Measurements from ENCODE around the gene FER1L5.

Gene FER1L5

DNA sequence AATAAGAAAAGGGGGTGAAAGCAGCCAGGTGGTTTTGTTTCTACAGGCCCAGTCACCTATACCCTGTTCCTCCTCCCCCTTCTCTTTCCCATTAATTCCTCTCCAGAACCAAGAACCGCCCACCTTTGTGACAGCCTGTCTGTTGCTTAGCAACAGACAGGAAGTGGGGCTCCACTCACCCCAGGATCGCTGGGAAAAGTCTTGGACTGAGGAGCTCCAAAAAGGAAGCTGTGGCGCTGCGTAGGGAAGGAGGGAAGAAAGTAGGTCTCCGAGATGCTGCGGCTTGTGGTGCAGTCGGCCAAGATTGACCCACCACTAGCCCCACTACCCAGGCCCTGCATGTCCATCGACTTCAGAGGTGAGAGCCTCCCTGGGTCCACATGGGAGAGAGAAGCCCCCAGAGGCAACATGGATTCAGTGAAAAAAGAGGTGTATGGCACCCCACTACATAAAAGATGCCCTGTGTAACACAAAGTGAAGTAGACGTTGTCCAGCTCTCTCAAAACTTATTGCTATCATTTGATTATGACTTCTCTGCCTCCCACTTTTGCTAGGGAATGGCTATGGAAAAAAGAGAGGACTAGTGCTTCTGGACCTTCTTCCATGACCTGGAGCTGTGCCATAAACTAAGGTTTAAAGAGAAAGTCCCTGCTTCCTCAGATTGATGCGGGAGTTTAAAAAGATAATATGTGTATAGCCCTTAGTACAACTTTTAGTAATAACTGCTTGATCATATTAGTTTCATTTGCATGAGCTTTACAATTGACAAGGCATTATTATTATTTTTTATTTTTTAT, at the start of gene FER1L5:
Gene FER1L5, plus strand, starts transcription at position 201 of the 797 bp plus-strand sequence. Its CDS starts 73 bp downstream, at position 274.
- no peak for DNase-seq (ENCODE audit: low read depth)

DNA sequence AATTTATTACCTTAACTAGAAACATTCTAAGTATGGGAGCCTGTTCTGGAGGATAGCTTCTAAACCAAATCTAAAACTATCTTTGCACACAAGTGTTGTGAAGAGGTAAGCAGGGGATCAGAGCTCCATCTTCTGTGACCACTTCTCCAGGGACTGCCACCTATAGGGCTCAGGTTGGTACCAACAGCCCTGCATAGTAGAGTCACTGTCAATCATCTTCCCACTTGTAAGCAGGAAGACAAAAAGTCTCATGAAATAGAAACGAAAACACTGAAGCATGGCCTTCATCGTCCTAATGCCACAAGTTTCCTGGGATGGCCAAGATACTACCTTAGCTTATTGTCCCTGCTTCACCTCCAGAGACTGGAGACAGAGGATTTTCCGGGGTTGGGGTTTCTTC, 48.3 kb upstream of the FER1L5 start:
- no peak for DNase-seq (ENCODE audit: low read depth)

DNA sequence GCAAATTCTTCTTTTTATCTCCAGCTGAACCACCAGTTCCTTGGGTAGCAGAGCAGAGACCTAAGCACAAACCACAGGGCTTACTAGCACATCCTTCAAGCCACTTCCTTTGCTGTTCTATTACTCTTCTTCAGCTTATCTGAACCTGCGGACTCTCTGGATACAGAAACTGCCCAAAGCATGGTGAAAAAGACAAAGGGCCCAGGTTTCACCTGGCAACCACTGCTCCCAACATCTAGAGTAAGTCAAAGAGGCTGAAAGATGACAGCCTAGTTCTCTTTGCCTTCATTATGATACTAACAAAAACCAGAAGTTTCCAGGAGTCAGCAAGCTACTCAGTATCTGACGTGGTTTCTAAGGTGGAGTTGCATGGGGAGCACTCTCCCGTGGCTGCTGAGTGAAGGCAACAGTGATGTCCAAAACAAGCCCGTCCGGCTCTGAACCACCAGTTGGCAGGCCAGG, 47.8 kb upstream of the FER1L5 start:
- no peak for DNase-seq (ENCODE audit: low read depth)

DNA sequence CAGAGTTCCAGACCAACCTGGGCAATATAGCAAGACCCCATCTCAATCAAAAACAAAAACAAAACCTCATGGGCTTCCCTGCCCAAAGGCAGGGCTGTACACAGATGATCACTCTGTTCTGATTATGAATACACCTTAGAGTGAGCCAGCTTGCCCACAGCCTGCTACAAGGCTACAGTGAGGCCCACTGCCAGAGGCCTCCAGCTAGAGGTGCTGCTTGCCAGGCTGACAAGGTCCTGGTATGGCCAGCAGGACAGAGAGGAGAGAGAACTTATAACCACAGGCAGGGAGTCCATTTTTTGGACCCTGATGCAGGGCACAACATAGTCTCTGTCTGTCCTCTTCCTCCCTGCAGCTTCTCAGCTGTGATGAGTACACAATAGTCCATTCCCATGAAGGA, 46.0 kb upstream of the FER1L5 start:
- DNase-seq (ENCODE audit: low read depth) = no peak

DNA sequence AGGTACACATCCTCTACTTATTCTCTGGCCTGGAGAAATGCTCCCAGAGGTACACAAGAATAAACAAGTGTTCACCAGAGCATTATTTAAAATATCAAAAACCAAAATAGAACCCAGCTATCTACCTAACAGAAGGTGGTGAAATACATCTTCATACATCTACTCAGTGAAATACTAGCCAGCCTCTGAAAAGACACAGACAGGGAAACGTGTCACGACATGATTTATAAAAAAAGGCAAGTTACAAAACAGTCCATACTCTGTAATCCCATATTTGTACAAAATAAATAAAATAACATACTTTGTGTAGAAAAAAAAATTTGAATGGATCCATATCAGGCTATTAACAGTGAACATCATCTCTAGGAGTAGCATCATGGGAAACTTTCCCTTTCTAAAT, 42.6 kb upstream of the FER1L5 start:
- DNase-seq (ENCODE audit: low read depth) = no peak

DNA sequence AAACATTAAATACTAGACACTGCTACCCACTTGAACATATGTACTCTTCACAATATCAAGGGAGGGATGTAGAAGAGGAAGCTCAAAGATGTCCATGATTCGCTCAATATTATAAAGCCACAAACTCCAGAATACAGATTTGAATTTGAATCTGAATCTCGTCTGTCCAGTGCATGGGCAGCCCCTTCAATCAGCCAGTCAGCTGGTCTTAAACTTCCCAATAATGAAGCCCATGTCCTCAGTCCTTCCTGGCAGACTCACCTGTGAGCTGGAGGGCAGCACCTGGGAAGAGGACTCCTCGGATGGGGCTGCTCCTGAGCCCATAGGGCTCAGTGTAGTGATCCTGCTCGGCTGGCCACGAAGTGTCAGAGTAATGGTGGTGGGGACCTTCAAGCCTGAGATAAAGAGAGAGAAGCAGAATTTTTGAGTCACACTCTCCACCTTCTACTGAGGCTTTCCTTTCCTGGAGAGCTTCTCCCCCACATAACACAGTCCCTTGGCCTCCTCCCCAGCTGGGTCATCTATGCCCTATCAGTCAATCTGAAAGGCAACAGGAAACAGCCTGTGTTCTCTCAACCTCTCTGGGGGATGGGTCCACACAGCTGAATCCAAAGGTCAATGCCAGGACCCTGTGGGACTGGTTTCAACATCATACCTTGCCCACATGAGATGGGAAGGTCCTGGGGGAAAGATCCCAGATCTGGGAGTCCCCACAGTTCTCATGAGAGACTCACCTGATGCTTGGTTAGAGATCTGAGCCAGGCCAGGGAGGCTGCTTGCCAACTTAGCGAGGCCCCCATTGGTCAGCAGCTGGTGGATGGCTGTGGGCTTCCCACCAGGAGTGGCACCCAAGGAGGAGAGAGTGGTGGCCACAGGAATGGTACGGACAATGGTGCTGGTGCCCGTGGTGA, 40.9 kb upstream of the FER1L5 start:
- DNase-seq (ENCODE audit: low read depth) = no peak

DNA sequence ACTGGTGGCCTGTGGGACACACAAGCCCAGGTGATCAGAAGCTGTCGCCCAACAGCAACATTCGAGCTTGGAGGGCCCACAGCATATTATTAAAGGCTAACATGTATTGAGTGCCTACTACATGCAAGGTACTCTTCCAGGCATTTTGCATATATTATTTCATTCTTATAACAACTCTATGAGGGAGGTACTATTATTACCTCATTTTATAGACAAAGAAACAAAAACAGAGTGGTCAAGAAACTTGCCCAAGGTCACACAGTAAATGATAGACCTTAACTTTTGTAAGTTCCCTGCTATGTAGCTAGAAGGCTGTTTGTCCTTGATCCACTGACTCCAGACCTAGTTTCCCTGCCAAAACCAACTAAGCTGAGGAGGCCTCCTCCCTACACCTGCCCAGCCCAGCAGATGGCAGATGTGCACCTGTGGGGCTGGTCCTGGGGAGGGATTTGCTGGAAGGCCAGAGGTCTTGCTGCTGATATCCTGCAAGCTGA, 40.2 kb upstream of the FER1L5 start:
- no peak for DNase-seq (ENCODE audit: low read depth)

DNA sequence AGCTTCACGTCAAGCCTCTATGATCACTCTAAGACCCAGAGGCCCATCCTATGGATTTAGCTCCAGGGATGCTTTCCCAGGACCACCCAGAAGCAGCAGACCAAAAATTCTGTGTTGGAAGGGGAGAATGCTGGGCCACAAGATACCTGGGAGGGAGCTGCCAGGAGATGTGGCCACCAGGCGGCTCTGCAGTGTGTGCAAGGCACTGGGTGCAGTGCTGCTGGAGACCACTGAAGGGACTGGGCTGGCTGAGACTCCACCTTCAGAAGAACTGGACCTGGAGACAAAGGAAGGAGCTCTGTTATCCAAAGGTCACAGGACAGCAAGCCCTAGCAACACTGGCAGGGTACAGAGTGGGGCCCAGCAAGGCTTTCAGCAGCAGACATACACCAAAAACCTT, 38.5 kb upstream of the FER1L5 start:
- DNase-seq (ENCODE audit: low read depth) = no peak

DNA sequence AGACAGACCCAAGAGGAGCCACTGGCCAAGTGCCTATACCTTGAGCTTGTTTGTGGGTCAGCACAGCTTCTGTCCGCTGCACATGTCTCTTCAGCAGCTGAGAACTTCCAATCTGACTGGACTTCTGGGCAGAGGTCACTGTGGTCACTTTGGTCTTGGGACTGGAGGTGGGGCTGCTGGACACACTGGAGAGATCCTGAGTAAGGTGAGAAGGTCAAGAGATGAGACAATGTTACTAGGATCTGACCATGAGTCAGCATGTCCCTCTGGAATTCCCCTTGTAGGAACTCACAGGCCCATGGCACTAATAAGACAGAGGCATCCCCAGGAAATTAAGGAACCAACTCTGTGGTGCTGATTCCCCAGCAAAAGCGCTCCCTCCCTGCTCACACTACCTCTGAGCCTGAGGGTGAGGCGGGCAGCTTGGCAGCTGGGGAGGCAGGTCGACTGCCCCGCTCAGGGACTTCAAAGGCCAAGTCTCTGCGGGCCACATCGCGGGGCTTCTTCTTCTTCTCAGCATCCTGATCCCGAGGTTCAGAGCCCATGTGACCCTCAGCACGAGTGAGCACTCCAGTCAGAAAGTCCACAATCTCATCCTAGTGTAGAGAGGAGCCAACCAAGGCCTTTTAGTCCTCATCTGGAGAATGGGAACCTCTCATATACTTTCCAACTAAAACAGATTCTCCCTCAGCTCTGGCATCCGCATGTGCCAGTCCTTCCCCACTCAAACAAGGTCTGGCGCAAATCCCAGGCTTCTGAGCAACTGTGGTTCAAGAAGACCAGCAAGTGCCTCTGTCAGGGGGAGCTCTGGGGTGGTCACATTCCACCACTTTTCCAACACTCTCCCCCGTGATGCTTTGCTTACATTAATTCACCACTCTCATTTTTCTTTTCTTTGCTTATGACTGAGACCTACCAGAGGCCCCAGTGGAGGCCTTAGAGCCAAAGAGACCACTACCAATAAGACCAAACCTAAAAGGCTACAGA, 33.8 kb upstream of the FER1L5 start:
- DNase-seq (ENCODE audit: low read depth) = no peak

DNA sequence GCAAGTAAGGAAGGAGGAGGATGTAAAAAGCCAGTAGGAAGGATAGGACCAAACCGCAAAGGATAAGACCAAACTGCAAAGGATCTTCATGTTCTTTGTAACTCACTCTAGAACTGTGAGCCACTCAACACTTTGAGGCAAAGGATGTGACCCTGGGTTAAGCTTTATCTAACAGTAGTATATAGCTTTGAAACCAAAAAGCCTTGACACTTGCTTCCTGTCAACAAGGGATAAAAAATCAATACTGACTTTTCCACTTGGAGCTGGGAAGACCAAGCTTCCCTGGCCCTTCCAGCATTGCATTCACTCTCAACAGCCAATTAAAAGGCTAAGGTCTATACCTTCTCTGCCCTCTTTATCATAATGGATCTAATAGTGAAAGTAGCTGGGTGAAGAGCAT, 26.4 kb upstream of the FER1L5 start:
- DNase-seq (ENCODE audit: low read depth) = no peak

DNA sequence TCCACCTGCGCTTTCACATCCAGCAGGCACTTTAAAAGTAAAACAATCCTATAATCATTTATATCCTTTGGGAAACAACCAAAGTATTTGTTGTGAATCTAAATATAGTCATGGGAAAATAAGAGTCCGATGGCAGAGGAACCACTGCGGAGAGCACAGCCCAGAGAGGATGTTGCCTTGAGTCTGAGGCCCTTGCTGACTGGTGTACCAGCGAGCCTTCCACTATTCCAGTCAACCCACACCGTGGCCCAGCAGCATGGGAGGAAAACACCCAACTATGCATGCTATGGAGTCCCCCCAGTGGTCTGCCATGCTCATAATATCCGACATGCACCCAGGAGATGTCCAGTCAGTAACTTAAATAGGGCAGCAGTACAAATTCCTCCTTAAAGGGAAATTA, 26.0 kb upstream of the FER1L5 start:
- no peak for DNase-seq (ENCODE audit: low read depth)

DNA sequence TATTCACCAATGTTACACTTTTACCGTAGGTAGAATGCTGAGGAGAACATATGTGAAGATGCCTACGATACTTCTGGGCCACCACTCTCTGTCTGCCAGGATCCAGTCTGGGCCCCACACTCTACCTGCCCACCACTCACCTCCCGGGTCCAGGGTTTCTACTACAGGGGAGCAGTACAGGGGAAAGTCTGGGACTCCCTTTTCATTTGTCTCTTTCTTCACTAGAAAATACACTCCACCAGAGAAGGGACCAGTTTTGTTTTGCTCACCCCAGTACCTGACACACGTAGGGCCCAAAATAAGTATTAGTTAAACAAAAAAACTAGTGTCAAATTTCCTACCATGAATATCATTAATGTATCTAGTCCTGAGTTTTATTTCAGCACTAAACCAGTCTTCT, 25.6 kb upstream of the FER1L5 start:
- no peak for DNase-seq (ENCODE audit: low read depth)

DNA sequence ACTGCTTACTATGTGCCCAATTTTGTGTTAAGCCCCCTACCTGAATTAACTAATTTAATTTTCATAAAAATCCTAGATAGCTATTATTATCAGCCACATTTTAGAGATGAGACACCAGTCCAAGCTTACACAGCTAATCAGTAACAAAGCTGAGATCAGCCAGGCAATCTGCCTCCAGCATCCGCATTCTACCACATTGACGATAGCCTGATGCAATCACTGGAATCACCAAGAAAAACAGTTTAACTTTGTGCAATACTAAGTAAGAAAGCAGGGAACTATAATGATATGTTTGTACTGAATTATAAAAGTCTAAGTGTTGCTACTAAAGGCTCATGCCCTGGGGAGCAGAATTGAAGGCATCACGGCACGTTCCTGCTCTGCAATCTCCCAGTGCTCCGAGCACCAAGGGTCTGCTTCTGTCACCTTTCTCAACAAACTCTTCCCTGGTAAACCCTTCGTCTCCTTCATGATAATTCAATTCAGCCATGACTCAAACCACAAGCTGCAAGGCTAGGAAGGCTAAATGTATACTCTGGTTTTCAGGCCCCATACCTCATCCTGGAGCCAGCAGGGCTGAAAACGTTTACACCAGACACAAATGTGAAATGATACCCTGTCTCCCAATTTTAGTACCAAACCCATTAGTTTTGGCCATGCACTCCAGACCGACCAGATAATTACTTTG, 23.8 kb upstream of the FER1L5 start:
- no peak for DNase-seq (ENCODE audit: low read depth)

DNA sequence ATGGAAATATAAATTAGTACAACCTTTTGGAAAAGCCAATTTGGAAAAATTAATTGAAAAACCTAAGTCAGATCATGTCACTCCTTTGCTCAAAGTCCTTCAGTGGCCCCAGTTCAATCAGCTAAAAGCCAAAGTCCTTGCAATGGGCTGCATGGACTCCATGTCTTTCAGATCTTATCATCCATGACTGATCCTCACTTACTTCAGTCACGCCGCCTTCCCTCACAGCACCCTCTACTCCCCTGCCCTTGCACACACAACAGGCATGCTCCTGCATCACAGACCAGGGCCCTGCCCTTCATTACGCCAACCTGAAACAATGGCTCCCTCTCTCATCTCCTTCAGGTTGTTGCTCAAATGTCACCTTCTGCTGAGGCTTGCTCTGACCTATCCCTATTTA, 20.0 kb upstream of the FER1L5 start:
- DNase-seq (ENCODE audit: low read depth) = no peak

DNA sequence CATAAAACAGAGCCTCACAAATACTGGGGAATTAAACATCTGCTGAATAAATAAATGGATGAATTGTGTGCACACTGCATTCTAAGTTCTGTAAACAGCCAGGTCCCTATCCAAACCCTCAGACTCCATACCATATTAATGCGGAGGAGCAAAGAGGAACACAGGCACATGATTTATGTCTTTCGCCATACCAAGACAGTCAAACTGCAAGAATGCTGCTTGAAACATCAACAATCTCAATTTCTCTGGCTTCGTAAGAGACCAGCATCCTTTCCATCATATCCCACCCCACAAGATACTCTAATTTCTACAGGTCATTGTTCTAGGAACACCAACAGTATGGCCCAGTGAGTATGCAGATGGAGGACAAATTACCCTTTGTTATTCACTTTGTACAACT, 19.4 kb upstream of the FER1L5 start:
- no peak for DNase-seq (ENCODE audit: low read depth)

DNA sequence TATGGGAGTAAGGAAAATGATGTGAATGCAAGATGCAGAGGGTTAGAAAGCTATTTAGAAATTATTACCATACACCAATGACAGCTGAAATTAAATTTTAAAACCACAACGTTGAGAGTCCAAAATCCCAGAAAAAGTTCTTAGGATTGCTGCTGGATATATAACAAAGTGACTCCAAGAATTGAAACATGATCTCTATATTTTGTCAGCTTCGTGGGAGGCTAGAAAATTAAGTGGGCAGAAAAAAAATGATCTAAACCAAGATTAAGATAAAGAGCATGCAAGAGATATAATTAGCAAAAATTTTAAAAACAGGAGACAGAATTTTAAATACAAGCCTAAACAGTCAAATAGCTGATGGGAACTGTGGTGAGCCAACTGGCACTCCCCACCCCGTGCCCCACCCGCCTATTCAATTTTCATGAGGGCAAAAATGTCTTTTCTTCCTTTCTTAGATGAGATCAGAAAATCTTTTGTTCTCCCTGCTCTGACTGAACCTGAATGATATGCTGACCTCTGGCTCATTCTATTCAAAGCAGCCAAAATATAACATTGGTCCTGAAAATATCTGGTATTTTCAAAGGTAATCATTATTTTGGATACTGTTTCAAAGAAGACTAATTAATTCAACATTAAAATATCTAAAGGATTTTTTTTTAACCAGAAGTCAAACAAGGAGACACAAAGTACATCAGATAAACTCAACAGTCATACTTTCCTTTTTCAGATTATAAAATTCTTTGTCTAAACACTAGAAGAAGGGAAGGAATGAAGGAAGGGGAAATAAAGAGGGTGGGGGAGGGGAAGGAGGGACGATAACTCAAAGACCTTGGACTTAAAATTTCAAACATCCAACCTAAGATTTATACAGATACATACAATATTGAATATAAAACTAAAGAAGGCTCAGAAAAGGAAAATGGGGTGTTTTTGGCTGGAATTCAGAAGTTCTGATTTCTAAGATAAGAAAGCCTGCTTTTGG, 16.7 kb upstream of the FER1L5 start:
- no peak for DNase-seq (ENCODE audit: low read depth)

DNA sequence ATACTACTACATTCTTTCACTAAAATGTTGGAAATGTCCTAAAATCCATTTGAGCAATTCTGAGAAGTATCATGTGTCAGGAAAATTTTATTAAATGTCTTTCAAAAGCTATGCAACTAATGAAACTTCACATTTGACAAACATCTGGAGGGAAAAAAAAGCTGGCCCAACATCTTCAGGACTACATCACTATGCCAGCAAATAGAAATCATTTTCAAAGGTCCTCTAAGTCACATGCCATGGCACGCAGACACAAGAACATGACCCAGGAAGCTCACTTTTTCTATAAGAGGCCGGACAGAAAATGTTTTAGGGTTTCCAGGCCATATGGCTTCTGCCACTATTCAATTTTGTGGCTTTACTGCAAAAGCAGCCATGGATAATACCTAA, 16.0 kb upstream of the FER1L5 start:
- no peak for DNase-seq (ENCODE audit: low read depth)

DNA sequence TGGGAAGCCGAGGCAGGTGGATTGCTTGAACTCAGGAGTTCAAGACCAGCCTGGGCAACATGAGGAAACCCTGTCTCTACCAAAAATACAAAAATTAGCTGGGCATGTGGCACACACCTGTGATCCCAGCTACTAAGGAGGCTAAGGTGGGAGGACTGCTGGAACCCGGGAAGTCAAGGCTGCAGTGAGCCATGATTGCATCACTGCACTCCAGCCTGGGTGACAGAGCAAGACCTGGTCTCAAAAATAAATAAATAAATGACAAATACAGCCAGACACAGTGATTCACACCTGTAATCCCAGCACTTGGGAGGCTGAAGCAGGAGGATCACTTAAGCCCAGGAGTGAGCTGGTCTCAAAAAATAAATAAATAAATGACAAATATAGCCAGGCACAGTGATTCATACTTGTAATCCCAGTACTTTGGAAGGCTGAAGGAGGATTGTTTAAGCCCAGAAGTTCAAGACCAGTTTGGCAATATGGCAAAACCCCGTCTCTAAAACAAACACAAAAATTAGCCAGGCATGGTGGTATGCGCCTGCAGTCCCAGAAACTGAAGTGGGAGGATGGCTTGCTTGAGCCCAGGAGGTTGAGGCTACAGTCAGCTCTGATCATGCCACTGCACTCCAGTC, 10.6 kb upstream of the FER1L5 start:
- no peak for DNase-seq (ENCODE audit: low read depth)

DNA sequence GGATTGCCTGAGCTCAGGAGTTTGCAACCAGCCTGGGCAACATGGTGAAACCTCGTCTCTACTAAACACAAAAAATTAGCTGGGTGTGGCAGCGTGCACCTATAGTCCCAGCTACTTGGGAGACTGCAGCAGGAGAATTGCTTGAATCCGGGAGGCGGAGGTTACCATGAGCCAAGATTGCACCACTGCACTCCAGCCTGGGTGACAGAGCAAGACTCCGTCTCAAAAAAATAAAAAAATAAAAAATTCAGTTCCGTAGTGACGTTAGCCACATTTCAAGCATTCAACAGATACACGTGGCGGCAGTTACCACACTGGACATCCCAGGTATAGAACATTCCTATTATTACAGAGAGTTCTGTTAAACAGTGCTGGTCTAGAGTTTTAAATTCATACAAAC, 8.9 kb upstream of the FER1L5 start:
- DNase-seq (ENCODE audit: low read depth) = no peak

All from activated T-cell treated with anti-CD3 and anti-CD28 coated beads for 48 hours (primary cell).